Suprapubic skin (tissue), 4 donors: ENCODE results near the gene NCK2. TPM values are rescaled to one million over a fixed set of nuclear protein-coding genes. Genes with fewer than 3 reads are reported as not detected.

Source experiments
- DNase-seq, 2 donors: peaks; one replicate each; pipeline ENCODE4 v3.0.0-alpha.2; 2019; ENCODE audit warnings: low spot score in 2 of 2
- H3K27ac ChIP-seq: fragments of 200-600 bp; sonication (generic); one replicate; pipeline ENCODE4 v1.5.1; 2019
- H3K27me3 ChIP-seq: fragments of 200-600 bp; sonication (generic); one replicate; pipeline ENCODE4 v1.5.1; 2019
- H3K36me3 ChIP-seq: fragments of 200-600 bp; sonication (generic); one replicate; pipeline ENCODE4 v1.5.1; 2019
- H3K4me1 ChIP-seq: fragments of 200-600 bp; sonication (generic); one replicate; pipeline ENCODE4 v1.5.1; 2019
- H3K4me3 ChIP-seq: fragments of 200-600 bp; sonication (generic); one replicate; pipeline ENCODE4 v1.5.1; 2019; ENCODE audit warnings: mild to moderate bottlenecking
- H3K9me3 ChIP-seq: fragments of 200-600 bp; sonication (generic); one replicate; pipeline ENCODE4 v1.5.1; 2019
- EP300 ChIP-seq: sonication (generic); formaldehyde crosslinking; IDR thresholded peaks from one replicate; pipeline ENCODE4 v1.6.1; 2017; ENCODE audit warnings: antibody characterized with exemption
- POLR2A ChIP-seq, 2 donors: fragments of 450-650 bp; IDR thresholded peaks; one replicate each; pipeline ENCODE4 v1.6.1; 2017; ENCODE audit warnings: antibody characterized with exemption in 2 of 2, mild to moderate bottlenecking in 2 of 2, moderate library complexity in 2 of 2
- POLR2AphosphoS5 ChIP-seq, 3 donors: sonication (generic); formaldehyde crosslinking; IDR thresholded peaks; one replicate each; pipeline ENCODE4 v1.6.1; 2017; ENCODE audit warnings: antibody characterized with exemption in 3 of 3
- WGBS: methylation state at CpG from one replicate; pipeline ENCODE4 v1.1.5; 2018; 5-methylcytosine and 5-hydroxymethylcytosine counted together
- total RNA-seq, 4 donors: library from RNA; depleted of rRNA; stranded (reverse); fragments of >200 nt; gene quantifications; one replicate each; pipeline ENCODE4 v1.1.0, GENCODE V29; 2016
- TF ChIP-seq, protein P1 (sequence below), 2 donors: fragments of 200-600 bp in 1 of 2; fragments of 450-650 bp in 1 of 2; sonication (generic) in 1 of 2; IDR thresholded peaks; one replicate each; pipeline ENCODE4 v1.5.1; 2016 to 2019; ENCODE audit warnings: antibody characterized with exemption in 2 of 2, mild to moderate bottlenecking in 1 of 2, moderate library complexity in 1 of 2

NCK2 gene
- total RNA-seq, 4 donors from 2014 or later: 40.1 to 59.4 (median 49.2) TPM

DNA sequence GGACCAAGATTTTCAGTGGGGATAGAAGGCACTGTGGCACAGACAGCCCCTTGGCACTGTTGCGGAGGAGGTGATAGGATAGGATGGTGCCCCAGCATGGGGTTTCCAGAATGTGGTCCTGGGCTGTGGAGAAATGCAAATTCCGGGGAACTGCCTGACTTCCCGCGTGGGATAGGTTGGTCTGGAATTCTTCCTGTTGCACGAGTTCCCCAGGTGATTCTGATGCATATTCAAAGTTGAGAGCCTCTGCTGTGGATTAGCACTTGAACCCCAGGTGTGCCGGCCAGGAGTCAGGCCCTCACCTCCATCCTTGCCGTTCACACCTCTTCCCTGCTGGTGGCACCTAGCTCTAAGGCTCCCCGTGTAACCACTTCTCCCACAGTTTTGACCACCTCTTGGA, 15.5 kb downstream of the NCK2 start:
- no peak for DNase-seq
- Histone ChIP-seq H3K36me3 (no peaks in the 10 kb centered on the region), H3K4me3 (no peak overlapping the region), H3K27me3 (no peaks in the 10 kb centered on the region), H3K9me3 (no peaks in the 10 kb centered on the region), H3K27ac (no peak overlapping the region), H3K4me1 (peaks cover 27% of the 10 kb centered on the region)
- TF ChIP-seq POLR2AphosphoS5 (IDR thresholded peaks at IDR 0.05) (no peak), POLR2A (IDR thresholded peaks at IDR 0.05) (no peak), EP300 (no peak)
- TF ChIP-seq, protein P1, sequence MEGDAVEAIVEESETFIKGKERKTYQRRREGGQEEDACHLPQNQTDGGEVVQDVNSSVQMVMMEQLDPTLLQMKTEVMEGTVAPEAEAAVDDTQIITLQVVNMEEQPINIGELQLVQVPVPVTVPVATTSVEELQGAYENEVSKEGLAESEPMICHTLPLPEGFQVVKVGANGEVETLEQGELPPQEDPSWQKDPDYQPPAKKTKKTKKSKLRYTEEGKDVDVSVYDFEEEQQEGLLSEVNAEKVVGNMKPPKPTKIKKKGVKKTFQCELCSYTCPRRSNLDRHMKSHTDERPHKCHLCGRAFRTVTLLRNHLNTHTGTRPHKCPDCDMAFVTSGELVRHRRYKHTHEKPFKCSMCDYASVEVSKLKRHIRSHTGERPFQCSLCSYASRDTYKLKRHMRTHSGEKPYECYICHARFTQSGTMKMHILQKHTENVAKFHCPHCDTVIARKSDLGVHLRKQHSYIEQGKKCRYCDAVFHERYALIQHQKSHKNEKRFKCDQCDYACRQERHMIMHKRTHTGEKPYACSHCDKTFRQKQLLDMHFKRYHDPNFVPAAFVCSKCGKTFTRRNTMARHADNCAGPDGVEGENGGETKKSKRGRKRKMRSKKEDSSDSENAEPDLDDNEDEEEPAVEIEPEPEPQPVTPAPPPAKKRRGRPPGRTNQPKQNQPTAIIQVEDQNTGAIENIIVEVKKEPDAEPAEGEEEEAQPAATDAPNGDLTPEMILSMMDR (IDR thresholded peaks at IDR 0.05): no peak
- WGBS: 92% methylated on average over 8 of the region's 8 CpGs

GRCh38 chr2:105760639-105761337, 16.1 kb downstream of the NCK2 start:
- Histone ChIP-seq H3K36me3 (no peaks in the 10 kb centered on the region), H3K4me1 (peaks cover 23% of the 10 kb centered on the region), H3K27ac (no peak overlapping the region), H3K27me3 (no peaks in the 10 kb centered on the region), H3K4me3 (no peak overlapping the region), H3K9me3 (no peaks in the 10 kb centered on the region)
- peak in 1 of 2 donors; percentile 55 for DNase-seq
- TF ChIP-seq POLR2A (IDR thresholded peaks at IDR 0.05) (no peak), POLR2AphosphoS5 (IDR thresholded peaks at IDR 0.05) (no peak), EP300 (no peak)
- TF ChIP-seq, protein P1 (IDR thresholded peaks at IDR 0.05): no peak
- WGBS: 87% methylated on average over 12 of the region's 12 CpGs

DNA sequence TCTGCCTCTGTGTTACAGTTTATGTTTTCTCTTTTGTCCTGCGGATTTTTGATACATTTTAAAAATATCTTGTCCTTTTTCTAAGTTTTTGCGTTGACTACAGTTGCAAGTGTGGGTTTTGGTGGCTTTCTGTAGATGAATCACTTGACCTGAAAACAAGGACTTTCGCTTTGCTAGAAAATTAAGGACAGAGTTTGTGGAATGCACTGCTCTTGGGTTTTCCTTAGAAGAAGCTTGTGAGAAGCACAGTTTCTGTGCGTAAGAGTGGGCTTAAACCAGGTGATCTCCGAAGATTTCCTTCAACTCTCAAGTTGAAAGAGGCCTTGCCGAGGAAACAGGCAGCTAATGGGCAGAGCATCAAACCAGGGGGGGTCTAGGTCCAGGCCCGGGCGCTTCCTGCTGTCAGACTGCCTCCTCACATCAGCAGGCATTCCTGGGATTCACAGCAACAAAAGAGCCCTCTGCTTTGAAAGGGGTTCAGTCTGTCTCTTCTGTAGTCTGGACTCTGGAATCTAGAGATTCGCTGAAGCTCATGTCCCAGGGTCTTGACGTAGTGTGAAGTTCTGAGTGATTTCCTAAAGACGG, 17.3 kb downstream of the NCK2 start:
- Histone ChIP-seq H3K36me3 (peaks cover 6% of the 10 kb centered on the region), H3K9me3 (no peaks in the 10 kb centered on the region), H3K4me3 (no peak overlapping the region), H3K27ac (no peak overlapping the region), H3K4me1 (peaks cover 17% of the 10 kb centered on the region), H3K27me3 (no peaks in the 10 kb centered on the region)
- no peak for TF ChIP-seq POLR2AphosphoS5 (IDR thresholded peaks at IDR 0.05)
- TF ChIP-seq, protein P1 (IDR thresholded peaks at IDR 0.05): no peak
- TF ChIP-seq POLR2A (IDR thresholded peaks at IDR 0.05): no peak
- TF ChIP-seq EP300: no peak
- WGBS: 71% methylated on average over 11 of the region's 11 CpGs
- no peak for DNase-seq

GRCh38 chr2:105763076-105763475, 18.4 kb downstream of the NCK2 start:
- no peak overlapping the region for H3K4me3 ChIP-seq
- no peaks in the 10 kb centered on the region for H3K9me3 ChIP-seq
- TF ChIP-seq, protein P1 (IDR thresholded peaks at IDR 0.05): no peak
- TF ChIP-seq POLR2AphosphoS5 (IDR thresholded peaks at IDR 0.05) (no peak), POLR2A (IDR thresholded peaks at IDR 0.05) (no peak), EP300 (no peak)
- H3K27ac ChIP-seq: no peak overlapping the region
- H3K4me1 ChIP-seq: peaks cover 17% of the 10 kb centered on the region
- H3K27me3 ChIP-seq: no peaks in the 10 kb centered on the region
- WGBS: 82% methylated on average over 10 of the region's 10 CpGs
- no peak for DNase-seq
- peaks cover 7% of the 10 kb centered on the region for H3K36me3 ChIP-seq

- peaks cover 17% of the 10 kb centered on the region for H3K4me1 ChIP-seq
- WGBS: 75% methylated on average over 9 of the region's 9 CpGs
- no peak for DNase-seq
These were observed 19.3 kb downstream of the NCK2 start for GRCh38 chr2:105764059-105764458.

More at GRCh38 chr2:105764059-105764458, 19.3 kb downstream of the NCK2 start:
- Histone ChIP-seq H3K4me3 (no peak overlapping the region), H3K27me3 (no peaks in the 10 kb centered on the region), H3K36me3 (peaks cover 8% of the 10 kb centered on the region), H3K27ac (no peak overlapping the region), H3K9me3 (no peaks in the 10 kb centered on the region)
- TF ChIP-seq EP300: no peak
